Kidney (tissue), 14 donors: ENCODE results near the gene RBPMS2. TPM values are rescaled to one million over a fixed set of nuclear protein-coding genes. Genes with fewer than 3 reads are reported as not detected.
A peak's percentile ranks its signal among the peaks of the same experiment; 100 is the strongest.

Source experiments
- DNase-seq, 5 donors: peaks; one replicate each; pipeline ENCODE4 v3.0.0-alpha.2; 2013 to 2020
- FAIRE-seq: peaks from 2 replicates; lab custom pipeline; 2012; peaks lifted over from hg19 to GRCh38; lab: Jason Lieb, UNC
- H3K27ac ChIP-seq, 2 donors: one replicate each; pipeline ENCODE4 v1.7.0; 2013; ENCODE audit warnings: low read depth in 2 of 2, low read length in 2 of 2, inconsistent platforms in 1 of 2
- H3K27me3 ChIP-seq: one replicate; pipeline ENCODE4 v1.7.1; 2013; ENCODE audit warnings: low read length, inconsistent platforms; ENCODE audit not compliant: control insufficient read depth, insufficient read depth
- H3K36me3 ChIP-seq, 3 donors: one replicate each; pipeline versions ENCODE4 v1.7.0 to v1.7.1; 2013; ENCODE audit warnings: low read length in 3 of 3, control low read depth in 1 of 3, inconsistent platforms in 1 of 3; ENCODE audit not compliant: insufficient read depth in 3 of 3, control insufficient read depth in 2 of 3
- H3K4me1 ChIP-seq, 3 donors: one replicate each; pipeline versions ENCODE4 v1.7.0 to v1.7.1; 2013; ENCODE audit warnings: low read length in 3 of 3, inconsistent platforms in 1 of 3, low read depth in 1 of 3; ENCODE audit not compliant: control insufficient read depth in 2 of 3, insufficient read depth in 2 of 3
- H3K4me3 ChIP-seq, 3 donors: one replicate each; pipeline versions ENCODE4 v1.7.0 to v1.8.1; 2013; ENCODE audit warnings: low read length in 3 of 3, control low read depth in 1 of 3, inconsistent platforms in 1 of 3
- H3K9ac ChIP-seq, 3 donors: one replicate each; pipeline versions ENCODE4 v1.7.0 to v1.7.1; 2013; ENCODE audit warnings: low read length in 3 of 3, control low read depth in 1 of 3, inconsistent platforms in 1 of 3
- H3K9me3 ChIP-seq, 3 donors: one replicate each; pipeline versions ENCODE4 v1.7.0 to v1.7.1; 2013; ENCODE audit warnings: low read length in 3 of 3, control low read depth in 1 of 3, inconsistent platforms in 1 of 3; ENCODE audit not compliant: control insufficient read depth in 2 of 3, insufficient read depth in 1 of 3
- intact Hi-C: fragments of 100-400 bp; cut with DNase I; formaldehyde crosslinking; loops from one replicate; pipeline ENCODE4 v1.11.1; 2022
- polyA plus RNA-seq: library from polyadenylated mRNA; stranded (reverse); fragments of 350-450 nt; fragmentation: Illumina TruSeq; extraction: RNeasy Lipid Tissue Mini Kit (QIAGEN cat#74804); gene quantifications from one replicate; pipeline ENCODE4 v1.2.3, GENCODE V29; 2014; ENCODE audit warnings: low read depth, low replicate concordance; ENCODE audit not compliant: insufficient read depth
- total RNA-seq: library from RNA; stranded (reverse); fragmentation: NEBNext Ultra II Directional; extraction: Animal tissue kit (Norgen Biotek cat#: 25700); gene quantifications from one replicate; pipeline ENCODE4 v1.2.1, GENCODE V29; 2021
- TF ChIP-seq, protein P1 (sequence below): IDR thresholded peaks from 3 replicates; pipeline ENCODE4 v1.5.1; 2012; ENCODE audit warnings: mild to moderate bottlenecking, moderate library complexity, borderline replicate concordance; ENCODE audit not compliant: insufficient read depth; ENCODE audit errors: extremely low read depth
- donor health status: control.
- donor health status: control.
- donor health status: control.
- donor health status: control.
- donor health status: control.
- donor health status: DM: yes; HTN: yes; CAD: no.
- donor health status: Normal renal cell carcinoma (clear cell type).

The RBPMS2 gene
- total and polyA plus RNA-seq, 2 donors from 2014 or later = 8.2 to 24.2 TPM

DNA sequence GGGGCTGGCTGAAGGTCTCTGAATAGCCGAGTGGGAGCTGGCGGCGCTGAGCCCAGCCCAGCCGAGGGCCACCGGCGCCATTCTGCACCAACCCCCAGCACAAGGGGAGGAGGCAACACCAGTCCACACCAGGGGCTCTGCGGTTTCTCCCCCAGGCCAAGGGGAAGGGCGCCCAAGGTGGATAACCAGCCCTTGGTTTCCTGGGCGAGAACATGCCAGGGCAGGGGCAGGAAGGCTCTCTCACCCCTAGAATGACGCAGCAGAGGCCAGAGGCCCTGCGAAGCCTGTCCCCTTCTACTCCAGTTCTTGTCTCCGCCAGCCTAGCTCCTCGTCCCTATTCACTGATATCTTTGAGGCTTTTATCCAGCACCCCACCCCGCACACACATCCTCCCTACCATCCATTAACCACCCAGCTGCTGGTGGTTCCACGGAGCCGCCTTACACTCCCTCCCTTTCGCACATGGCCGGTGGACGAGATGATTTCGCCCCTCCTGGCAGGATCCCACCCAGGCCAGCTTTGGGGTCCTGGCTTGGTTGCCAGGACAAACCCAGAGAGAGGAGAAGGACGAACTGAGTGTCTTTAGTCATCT is 1.3 kb downstream of the RBPMS2 start:
- FAIRE-seq (no peak), DNase-seq (peak; percentile 20 to 71 (median 40))
- peak overlapping the region in 2 of 3 donors; percentile 8 for H3K9ac ChIP-seq
- intact Hi-C loops = no loop called here
- peak overlapping the region in 2 of 3 donors; percentile 42 to 47 for H3K4me3 ChIP-seq
- H3K9me3 ChIP-seq = no peaks in the 10 kb centered on the region
- H3K36me3 ChIP-seq = no peaks in the 10 kb centered on the region
- TF ChIP-seq, protein P1, sequence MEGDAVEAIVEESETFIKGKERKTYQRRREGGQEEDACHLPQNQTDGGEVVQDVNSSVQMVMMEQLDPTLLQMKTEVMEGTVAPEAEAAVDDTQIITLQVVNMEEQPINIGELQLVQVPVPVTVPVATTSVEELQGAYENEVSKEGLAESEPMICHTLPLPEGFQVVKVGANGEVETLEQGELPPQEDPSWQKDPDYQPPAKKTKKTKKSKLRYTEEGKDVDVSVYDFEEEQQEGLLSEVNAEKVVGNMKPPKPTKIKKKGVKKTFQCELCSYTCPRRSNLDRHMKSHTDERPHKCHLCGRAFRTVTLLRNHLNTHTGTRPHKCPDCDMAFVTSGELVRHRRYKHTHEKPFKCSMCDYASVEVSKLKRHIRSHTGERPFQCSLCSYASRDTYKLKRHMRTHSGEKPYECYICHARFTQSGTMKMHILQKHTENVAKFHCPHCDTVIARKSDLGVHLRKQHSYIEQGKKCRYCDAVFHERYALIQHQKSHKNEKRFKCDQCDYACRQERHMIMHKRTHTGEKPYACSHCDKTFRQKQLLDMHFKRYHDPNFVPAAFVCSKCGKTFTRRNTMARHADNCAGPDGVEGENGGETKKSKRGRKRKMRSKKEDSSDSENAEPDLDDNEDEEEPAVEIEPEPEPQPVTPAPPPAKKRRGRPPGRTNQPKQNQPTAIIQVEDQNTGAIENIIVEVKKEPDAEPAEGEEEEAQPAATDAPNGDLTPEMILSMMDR = no peak
- peak overlapping the region in 1 of 2 donors; percentile 59 for H3K27ac ChIP-seq
- peaks cover 0 to 6% (median 3%) of the 10 kb centered on the region in 3 donors for H3K4me1 ChIP-seq
- no peaks in the 10 kb centered on the region for H3K27me3 ChIP-seq

DNA sequence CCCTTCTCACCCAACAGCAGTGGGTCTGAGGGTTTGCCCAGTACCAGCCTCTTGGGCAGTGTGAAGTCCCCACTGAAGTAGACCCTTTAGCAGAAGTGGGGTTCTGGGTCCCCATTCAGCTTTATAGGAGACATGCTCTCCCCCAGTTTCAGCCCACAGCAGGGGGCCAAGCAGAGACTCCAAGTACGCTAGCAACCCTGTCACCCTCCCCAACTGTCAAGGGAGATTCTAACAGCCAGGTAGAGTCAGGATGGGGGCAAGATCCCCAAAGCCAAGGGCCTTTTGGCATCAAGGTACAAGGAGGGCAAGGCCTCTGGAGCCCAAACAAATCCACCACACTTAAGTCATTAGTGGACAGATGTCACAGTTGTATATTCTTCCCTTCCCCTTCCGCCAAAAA is 1.8 kb downstream of the RBPMS2 start:
- H3K9me3 ChIP-seq = no peaks in the 10 kb centered on the region
- H3K36me3 ChIP-seq = no peaks in the 10 kb centered on the region
- FAIRE-seq = no peak
- H3K27me3 ChIP-seq = no peaks in the 10 kb centered on the region
- H3K9ac ChIP-seq = peak overlapping the region in 1 of 3 donors; percentile 8
- TF ChIP-seq, protein P1 = no peak
- intact Hi-C loops = no loop called here
- DNase-seq = no peak
- peaks cover 0 to 6% (median 3%) of the 10 kb centered on the region in 3 donors for H3K4me1 ChIP-seq
- peak overlapping the region in 1 of 3 donors; percentile 42 for H3K4me3 ChIP-seq
- H3K27ac ChIP-seq = no peak overlapping the region

DNA sequence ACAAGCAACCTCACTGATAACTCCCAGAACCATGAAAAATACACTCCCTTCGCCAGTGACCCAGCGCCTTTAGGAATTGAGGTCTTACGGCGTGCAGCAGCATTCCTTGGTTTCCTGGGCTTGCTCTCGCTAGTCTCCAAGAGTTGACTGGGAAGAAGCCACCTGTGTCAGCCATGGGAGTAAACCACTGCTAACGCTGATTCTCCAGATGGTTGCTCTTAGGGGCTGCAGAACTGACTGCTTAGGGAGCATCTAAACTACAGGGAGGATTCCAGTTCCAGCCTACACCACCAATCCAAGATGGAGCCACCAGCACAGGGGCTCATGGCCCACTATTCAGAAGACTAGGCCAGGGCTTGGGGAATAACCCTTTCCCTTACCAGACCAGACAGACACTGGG is 2.4 kb downstream of the RBPMS2 start:
- H3K9me3 ChIP-seq = no peaks in the 10 kb centered on the region
- no peak overlapping the region for H3K4me3 ChIP-seq
- H3K9ac ChIP-seq = no peak overlapping the region
- H3K36me3 ChIP-seq = no peaks in the 10 kb centered on the region
- peaks cover 0 to 6% (median 3%) of the 10 kb centered on the region in 3 donors for H3K4me1 ChIP-seq
- H3K27me3 ChIP-seq = no peaks in the 10 kb centered on the region
- no peak overlapping the region for H3K27ac ChIP-seq
- TF ChIP-seq, protein P1 = no peak
- intact Hi-C loops = no loop called here
- peak in 1 of 5 donors; percentile 21 for DNase-seq
- no peak for FAIRE-seq
